ENCODE results near the gene SLC52A1. TPM values are rescaled to one million over a fixed set of nuclear protein-coding genes. Genes with fewer than 3 reads are reported as not detected.
A peak's percentile ranks its signal among the peaks of the same experiment; 100 is the strongest.

SLC52A1 gene
- total and polyA plus RNA-seq, 10 of the 15 experiments (the other 5 are each of a cell fraction or from before 2014, with no cell fraction given): 0.04 to 0.11 TPM; not detected in 8

DNA sequence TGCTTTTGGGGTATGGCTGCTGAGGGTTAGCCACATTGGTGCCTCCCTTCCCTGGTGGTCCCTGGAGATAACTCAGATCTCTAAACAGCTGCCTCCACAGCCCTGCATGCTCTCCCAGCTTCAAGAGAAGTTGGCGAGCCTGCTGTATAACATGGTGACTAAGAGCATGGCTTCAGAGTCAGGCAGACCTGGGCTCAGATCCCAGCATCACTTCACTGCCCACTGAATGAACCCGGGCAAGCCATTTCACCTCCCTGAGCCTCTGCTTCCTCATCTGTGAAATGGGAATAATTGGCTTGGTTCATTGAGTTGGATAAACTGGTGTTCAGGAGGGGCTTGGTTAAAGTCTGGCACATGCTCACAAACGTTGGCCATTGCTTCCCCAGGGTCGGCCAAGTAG is 20.9 kb downstream of the SLC52A1 start:
- Histone ChIP-seq H4K20me1 (ENCODE audit: control insufficient read depth, insufficient read depth) (no peaks in the 10 kb centered on the region), H3K4me2 (ENCODE audit: control insufficient read depth, insufficient read depth) (no peak overlapping the region), H3K9me3 (replicated peaks; ENCODE audit: control insufficient read depth, insufficient read depth, low read length) (no peaks in the 10 kb centered on the region), H3K9ac (ENCODE audit: control insufficient read depth, insufficient read depth, low read length) (no peak overlapping the region), H3K79me2 (ENCODE audit: control insufficient read depth, insufficient read depth, low read length) (no peaks in the 10 kb centered on the region), H3K36me3 (ENCODE audit: control insufficient read depth in 2 of 2, insufficient read depth in 2 of 2, low read length in 1 of 2) (peaks cover 3 to 5% of the 10 kb centered on the region in 2 experiments), H3K4me3 (no peak overlapping the region), H3K4me1 (ENCODE audit: control insufficient read depth, insufficient read depth, low read length) (peaks cover 25% of the 10 kb centered on the region), H3K27me3 (replicated peaks in 1 of 2; ENCODE audit: control insufficient read depth in 2 of 2, insufficient read depth in 2 of 2, low read length in 1 of 2) (no peaks in the 10 kb centered on the region), H3K27ac (ENCODE audit: control insufficient read depth, insufficient read depth) (no peak overlapping the region), H2AFZ (ENCODE audit: control insufficient read depth, low read depth, low read length) (no peak overlapping the region)
- intact Hi-C loops (cut with micrococcal nuclease; ENCODE audit: unreplicated experiment) (no loop called here), in situ Hi-C loops (cut with MboI) (no loop called here)
- FAIRE-seq: no peak
- CTCF ChIA-PET: no interaction called here
- SMC1A ChIA-PET (ENCODE audit: uncharacterized antibody, unreplicated experiment): no interaction called here
- no peak for TF ChIP-seq TCF7 (IDR thresholded peaks at IDR 0.05; ENCODE audit: borderline replicate concordance)
- 0 out of 2 replicates have a peak, but pooled peaks have one; percentile 8 for TF ChIP-seq POLR2A (IDR thresholded peaks at IDR 0.05; ENCODE audit: low read depth, low read length)
- RAD21 ChIA-PET (ENCODE audit: unreplicated experiment): no interaction called here
- WGBS (ENCODE audit: insufficient coverage, insufficient replicate concordance, low lambda C conversion rate, missing lambda C conversion rate): 91% methylated on average over 4 of the region's 4 CpGs
- BruUV-seq (replicated peaks): no TSS peak
- POLR2A ChIA-PET: no interaction called here
- ATAC-seq: no peak
- no peak for DNase-seq (ENCODE audit: low read depth, low spot score)

DNA sequence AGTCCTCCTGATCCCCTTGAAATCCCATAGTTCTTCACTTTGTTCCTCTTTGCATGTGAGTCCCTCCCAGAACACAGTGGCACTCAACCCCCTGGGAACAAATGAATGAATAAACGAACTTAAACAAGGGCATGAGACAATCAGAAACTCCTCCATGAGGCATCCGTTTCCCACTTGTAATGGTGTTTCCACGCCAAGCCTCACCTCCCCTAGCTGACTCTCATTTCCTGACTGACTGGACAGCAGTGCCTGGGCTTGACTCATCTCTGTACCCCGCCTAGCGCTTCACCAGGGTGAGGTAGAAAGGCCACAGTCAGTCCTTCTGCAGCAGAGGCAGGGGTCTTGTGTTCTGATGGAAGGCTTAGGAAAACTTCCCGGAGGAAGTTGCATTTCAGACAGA is 23.3 kb downstream of the SLC52A1 start:
- Histone ChIP-seq H3K36me3 (ENCODE audit: control insufficient read depth in 2 of 2, insufficient read depth in 2 of 2, low read length in 1 of 2) (peaks cover 10 to 13% of the 10 kb centered on the region in 2 experiments), H3K27ac (ENCODE audit: control insufficient read depth, insufficient read depth) (peak overlapping the region; percentile 34; the same call in 1 of the 2 replicates), H2AFZ (ENCODE audit: control insufficient read depth, low read depth, low read length) (no peak overlapping the region), H3K4me1 (ENCODE audit: control insufficient read depth, insufficient read depth, low read length) (peaks cover 19% of the 10 kb centered on the region), H3K4me2 (ENCODE audit: control insufficient read depth, insufficient read depth) (peak overlapping the region; percentile 60), H3K79me2 (ENCODE audit: control insufficient read depth, insufficient read depth, low read length) (no peaks in the 10 kb centered on the region), H4K20me1 (ENCODE audit: control insufficient read depth, insufficient read depth) (no peaks in the 10 kb centered on the region), H3K4me3 (no peak overlapping the region), H3K9ac (ENCODE audit: control insufficient read depth, insufficient read depth, low read length) (no peak overlapping the region), H3K9me3 (replicated peaks; ENCODE audit: control insufficient read depth, insufficient read depth, low read length) (no peaks in the 10 kb centered on the region), H3K27me3 (replicated peaks in 1 of 2; ENCODE audit: control insufficient read depth in 2 of 2, insufficient read depth in 2 of 2, low read length in 1 of 2) (no peaks in the 10 kb centered on the region)
- peak; percentile 80 for ATAC-seq
- FAIRE-seq: peak; percentile 84
- WGBS (ENCODE audit: insufficient coverage, insufficient replicate concordance, low lambda C conversion rate, missing lambda C conversion rate): 14% methylated on average over 6 of the region's 6 CpGs
- CTCF ChIA-PET: no interaction called here
- intact Hi-C loops (cut with micrococcal nuclease; ENCODE audit: unreplicated experiment) (no loop called here), in situ Hi-C loops (cut with MboI) (no loop called here)
- BruUV-seq (replicated peaks): no TSS peak
- RAD21 ChIA-PET (ENCODE audit: unreplicated experiment): no interaction called here
- SMC1A ChIA-PET (ENCODE audit: uncharacterized antibody, unreplicated experiment): interaction anchor here (0.6 kb wide), 1 partner anchor 23 kb away, joined by 3 read pairs; no protein-coding TSS in a partner anchor
- peak; percentile 53 for DNase-seq (ENCODE audit: low read depth, low spot score)
- POLR2A ChIA-PET: no interaction called here
- no peak for TF ChIP-seq ZNF217 (IDR thresholded peaks at IDR 0.05)
- TF ChIP-seq, protein P1, sequence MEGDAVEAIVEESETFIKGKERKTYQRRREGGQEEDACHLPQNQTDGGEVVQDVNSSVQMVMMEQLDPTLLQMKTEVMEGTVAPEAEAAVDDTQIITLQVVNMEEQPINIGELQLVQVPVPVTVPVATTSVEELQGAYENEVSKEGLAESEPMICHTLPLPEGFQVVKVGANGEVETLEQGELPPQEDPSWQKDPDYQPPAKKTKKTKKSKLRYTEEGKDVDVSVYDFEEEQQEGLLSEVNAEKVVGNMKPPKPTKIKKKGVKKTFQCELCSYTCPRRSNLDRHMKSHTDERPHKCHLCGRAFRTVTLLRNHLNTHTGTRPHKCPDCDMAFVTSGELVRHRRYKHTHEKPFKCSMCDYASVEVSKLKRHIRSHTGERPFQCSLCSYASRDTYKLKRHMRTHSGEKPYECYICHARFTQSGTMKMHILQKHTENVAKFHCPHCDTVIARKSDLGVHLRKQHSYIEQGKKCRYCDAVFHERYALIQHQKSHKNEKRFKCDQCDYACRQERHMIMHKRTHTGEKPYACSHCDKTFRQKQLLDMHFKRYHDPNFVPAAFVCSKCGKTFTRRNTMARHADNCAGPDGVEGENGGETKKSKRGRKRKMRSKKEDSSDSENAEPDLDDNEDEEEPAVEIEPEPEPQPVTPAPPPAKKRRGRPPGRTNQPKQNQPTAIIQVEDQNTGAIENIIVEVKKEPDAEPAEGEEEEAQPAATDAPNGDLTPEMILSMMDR (IDR thresholded peaks at IDR 0.05 in 2 of 3, conservative IDR thresholded peaks at IDR 0.05 in 1 of 3; ENCODE audit: control insufficient read depth in 2 of 3, extremely low read depth in 1 of 3, insufficient read depth in 1 of 3, low read depth in 3 of 3, low read length in 3 of 3): no peak
- no peak for TF ChIP-seq SMAD5 (IDR thresholded peaks at IDR 0.05; ENCODE audit: low read depth)
- TF ChIP-seq, protein P2, sequence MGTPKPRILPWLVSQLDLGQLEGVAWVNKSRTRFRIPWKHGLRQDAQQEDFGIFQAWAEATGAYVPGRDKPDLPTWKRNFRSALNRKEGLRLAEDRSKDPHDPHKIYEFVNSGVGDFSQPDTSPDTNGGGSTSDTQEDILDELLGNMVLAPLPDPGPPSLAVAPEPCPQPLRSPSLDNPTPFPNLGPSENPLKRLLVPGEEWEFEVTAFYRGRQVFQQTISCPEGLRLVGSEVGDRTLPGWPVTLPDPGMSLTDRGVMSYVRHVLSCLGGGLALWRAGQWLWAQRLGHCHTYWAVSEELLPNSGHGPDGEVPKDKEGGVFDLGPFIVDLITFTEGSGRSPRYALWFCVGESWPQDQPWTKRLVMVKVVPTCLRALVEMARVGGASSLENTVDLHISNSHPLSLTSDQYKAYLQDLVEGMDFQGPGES (IDR thresholded peaks at IDR 0.05): no peak
- no peak for TF ChIP-seq TBL1XR1 (IDR thresholded peaks at IDR 0.05; ENCODE audit: low read depth, low read length)
- TF ChIP-seq, protein P3, sequence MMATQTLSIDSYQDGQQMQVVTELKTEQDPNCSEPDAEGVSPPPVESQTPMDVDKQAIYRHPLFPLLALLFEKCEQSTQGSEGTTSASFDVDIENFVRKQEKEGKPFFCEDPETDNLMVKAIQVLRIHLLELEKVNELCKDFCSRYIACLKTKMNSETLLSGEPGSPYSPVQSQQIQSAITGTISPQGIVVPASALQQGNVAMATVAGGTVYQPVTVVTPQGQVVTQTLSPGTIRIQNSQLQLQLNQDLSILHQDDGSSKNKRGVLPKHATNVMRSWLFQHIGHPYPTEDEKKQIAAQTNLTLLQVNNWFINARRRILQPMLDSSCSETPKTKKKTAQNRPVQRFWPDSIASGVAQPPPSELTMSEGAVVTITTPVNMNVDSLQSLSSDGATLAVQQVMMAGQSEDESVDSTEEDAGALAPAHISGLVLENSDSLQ (IDR thresholded peaks at IDR 0.05): peak; percentile 49
- no peak for TF ChIP-seq KLF5 (IDR thresholded peaks at IDR 0.05; ENCODE audit: partially characterized antibody)
- no peak for TF ChIP-seq YBX1 (IDR thresholded peaks at IDR 0.05)
- peak; percentile 15; the same call in 1 of the 2 replicates for TF ChIP-seq RUNX3 (IDR thresholded peaks at IDR 0.05; ENCODE audit: low read length)
- TF ChIP-seq PAX5 (IDR thresholded peaks at IDR 0.05; ENCODE audit: borderline replicate concordance, low read depth, low read length): peak; percentile 31; the same call in 1 of the 2 replicates
- TF ChIP-seq, protein P4, sequence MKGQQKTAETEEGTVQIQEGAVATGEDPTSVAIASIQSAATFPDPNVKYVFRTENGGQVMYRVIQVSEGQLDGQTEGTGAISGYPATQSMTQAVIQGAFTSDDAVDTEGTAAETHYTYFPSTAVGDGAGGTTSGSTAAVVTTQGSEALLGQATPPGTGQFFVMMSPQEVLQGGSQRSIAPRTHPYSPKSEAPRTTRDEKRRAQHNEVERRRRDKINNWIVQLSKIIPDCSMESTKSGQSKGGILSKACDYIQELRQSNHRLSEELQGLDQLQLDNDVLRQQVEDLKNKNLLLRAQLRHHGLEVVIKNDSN (IDR thresholded peaks at IDR 0.05; ENCODE audit: borderline replicate concordance, extremely low read length, insufficient read depth, low read depth, low read length): no peak
- TF ChIP-seq CEBPB (IDR thresholded peaks at IDR 0.05; ENCODE audit: borderline replicate concordance in 1 of 2, low read depth in 2 of 2, low read length in 2 of 2): no peak
